SK-N-SH (cell line): Measurements from ENCODE around the gene WDTC1. TPM values are rescaled to one million over a fixed set of nuclear protein-coding genes. Genes with fewer than 3 reads are reported as not detected.

Source experiments
- CTCF ChIA-PET: fragments of 300-600, 350-600 bp; formaldehyde crosslinking; extraction: SDS; loops from one replicate; lab custom pipeline; 2021; lab: Yijun Ruan, JAX
- POLR2A ChIA-PET: fragments of 350-600 bp; sonication (Branson Sonifier 250); formaldehyde crosslinking; extraction: SDS; loops from one replicate; lab custom pipeline; 2020; ENCODE audit warnings: antibody characterized with exemption, inconsistent platforms; lab: Yijun Ruan, JAX
- DNase-seq: peaks from one replicate; pipeline ENCODE4 v3.0.0; 2012
- H2AFZ ChIP-seq: fragments of 200-600 bp; sonication (generic); 2 replicates; pipeline ENCODE4 v1.8.1; 2016; ENCODE audit warnings: antibody characterized with exemption, mild to moderate bottlenecking, low read depth
- H3F3A ChIP-seq: fragments of 200-600 bp; sonication (generic); replicated peaks from 2 replicates; pipeline ENCODE3; 2016; ENCODE audit warnings: antibody characterized with exemption, mild to moderate bottlenecking; ENCODE audit not compliant: insufficient read depth
- H3K27ac ChIP-seq, 2 experiments: fragments of 200-500 bp in 1 of 2; fragments of 200-600 bp in 1 of 2; sonication (Bioruptor generic) in 1 of 2; sonication (generic), shearing (Covaris generic) in 1 of 2; 2 replicates each; pipeline versions ENCODE4 v1.5.1 to v1.6.1; 2014 to 2016; ENCODE audit warnings: low read depth in 2 of 2, inconsistent platforms in 1 of 2, low read length in 1 of 2, mild to moderate bottlenecking in 1 of 2, mixed read lengths in 1 of 2
- H3K27me3 ChIP-seq: fragments of 200-600 bp; sonication (generic), shearing (Covaris generic); 2 replicates; pipeline ENCODE4 v1.6.1; 2016; ENCODE audit warnings: mixed run types; ENCODE audit not compliant: insufficient read depth
- H3K36me3 ChIP-seq, 2 experiments: fragments of 200-500 bp in 1 of 2; fragments of 200-600 bp in 1 of 2; sonication (Bioruptor generic) in 1 of 2; sonication (generic) in 1 of 2; replicated peaks in 1 of 2; 2 replicates each; pipeline versions ENCODE3 to v1.5.1; 2014 to 2016; ENCODE audit warnings: low read length in 1 of 2, mild to moderate bottlenecking in 1 of 2; ENCODE audit not compliant: insufficient read depth in 2 of 2, control insufficient read depth in 1 of 2
- H3K4me1 ChIP-seq, 2 experiments: fragments of 200-500 bp in 1 of 2; fragments of 200-600 bp in 1 of 2; sonication (Bioruptor generic) in 1 of 2; sonication (generic), shearing (Covaris generic) in 1 of 2; 2 replicates each; pipeline versions ENCODE4 v1.5.1 to v1.6.1; 2014 to 2016; ENCODE audit warnings: low read depth in 1 of 2, low read length in 1 of 2, mixed run types in 1 of 2; ENCODE audit not compliant: insufficient read depth in 2 of 2, control insufficient read depth in 1 of 2
- H3K4me2 ChIP-seq: fragments of 200-600 bp; sonication (generic), shearing (Covaris generic); 2 replicates; pipeline ENCODE4 v1.6.1; 2017; ENCODE audit warnings: mixed run types
- H3K4me3 ChIP-seq, 2 experiments: fragments of 200-500 bp in 1 of 2; fragments of 200-600 bp in 1 of 2; sonication (Bioruptor generic) in 1 of 2; sonication (generic), shearing (Covaris generic) in 1 of 2; 2 replicates each; pipeline versions ENCODE4 v1.5.1 to v1.8.1; 2014 to 2016; ENCODE audit warnings: low read depth in 2 of 2, inconsistent platforms in 1 of 2, low read length in 1 of 2, mild to moderate bottlenecking in 1 of 2, mixed read lengths in 1 of 2, moderate library complexity in 1 of 2
- H3K79me2 ChIP-seq: fragments of 200-600 bp; sonication (generic); 2 replicates; pipeline ENCODE4 v1.8.1; 2017; ENCODE audit warnings: mild to moderate bottlenecking; ENCODE audit not compliant: insufficient read depth
- H3K9ac ChIP-seq: fragments of 200-600 bp; sonication (generic); 2 replicates; pipeline ENCODE4 v1.6.1; 2017; ENCODE audit warnings: mixed run types
- H3K9me2 ChIP-seq: fragments of 200-600 bp; sonication (generic); 2 replicates; pipeline ENCODE4 v1.6.1; 2017; ENCODE audit warnings: mixed run types
- H3K9me3 ChIP-seq: fragments of 200-600 bp; sonication (generic); 2 replicates; pipeline ENCODE4 v1.6.1; 2017; ENCODE audit warnings: mixed run types, mild to moderate bottlenecking, moderate library complexity
- H4K20me1 ChIP-seq: fragments of 200-600 bp; sonication (generic); 2 replicates; pipeline ENCODE4 v1.6.1; 2017; ENCODE audit warnings: mild to moderate bottlenecking, mixed run types; ENCODE audit not compliant: insufficient read depth
- CHD2 ChIP-seq: fragments of 150-350 bp; IDR thresholded peaks from 2 replicates; pipeline ENCODE4 v1.6.1; 2018; ENCODE audit warnings: low read length; ENCODE audit not compliant: partially characterized antibody
- EP300 ChIP-seq, 2 experiments: IDR thresholded peaks; 2 replicates each; pipeline versions ENCODE4 v1.4.0 to v1.6.1; 2012; ENCODE audit warnings: borderline replicate concordance in 1 of 2, low read depth in 1 of 2, low read length in 1 of 2
- FOSL2 ChIP-seq: IDR thresholded peaks from 2 replicates; pipeline ENCODE4 v1.4.0; 2012; ENCODE audit warnings: low read depth, mild to moderate bottlenecking, moderate library complexity, borderline replicate concordance
- GABPA ChIP-seq: IDR thresholded peaks from 2 replicates; pipeline ENCODE4 v1.4.0; 2012; ENCODE audit warnings: low read depth, mild to moderate bottlenecking
- GATA2 ChIP-seq: sonication (generic); formaldehyde crosslinking; IDR thresholded peaks from 2 replicates; pipeline ENCODE4 v1.5.0; 2020; ENCODE audit warnings: mild to moderate bottlenecking, missing genetic modification reagents
- MXI1 ChIP-seq: IDR thresholded peaks from 2 replicates; pipeline ENCODE4 v1.6.1; 2012; ENCODE audit warnings: mild to moderate bottlenecking, low read depth, low read length, improper control_type of control experiment
- NFIC ChIP-seq: IDR thresholded peaks from 2 replicates; pipeline ENCODE4 v1.4.0; 2012; ENCODE audit warnings: borderline replicate concordance
- NRF1 ChIP-seq: IDR thresholded peaks from 2 replicates; pipeline ENCODE4 v1.6.1; 2012; ENCODE audit warnings: low read depth, mild to moderate bottlenecking, low read length
- PBX3 ChIP-seq: IDR thresholded peaks from 2 replicates; pipeline ENCODE4; 2012
- RCOR1 ChIP-seq: fragments of 150-350 bp; IDR thresholded peaks from 2 replicates; pipeline ENCODE4 v1.6.1; 2017; ENCODE audit warnings: antibody characterized with exemption, low read length
- RXRA ChIP-seq: IDR thresholded peaks from 2 replicates; pipeline ENCODE4 v1.4.0; 2012; ENCODE audit warnings: low read depth, mild to moderate bottlenecking, borderline replicate concordance
- SIN3A ChIP-seq: IDR thresholded peaks from 2 replicates; pipeline ENCODE4 v1.6.1; 2012; ENCODE audit warnings: low read depth, mild to moderate bottlenecking, low read length, moderate library complexity, borderline replicate concordance
- TAF1 ChIP-seq: IDR thresholded peaks from 2 replicates; pipeline ENCODE4 v1.6.1; 2012; ENCODE audit warnings: low read depth, mild to moderate bottlenecking, low read length, moderate library complexity, borderline replicate concordance
- USF2 ChIP-seq: fragments of 150-350 bp; IDR thresholded peaks from 2 replicates; pipeline ENCODE4 v1.6.1; 2017; ENCODE audit warnings: antibody characterized with exemption, low read length, low read depth, borderline replicate concordance
- WGBS: methylation state at CpG from one replicate; pipeline ENCODE4 v1.1.6; 2017; ENCODE audit warnings: low lambda C conversion rate; 5-methylcytosine and 5-hydroxymethylcytosine counted together
- polyA plus RNA-seq, 3 experiments: library from polyadenylated mRNA; depleted of rRNA; stranded (reverse); fragments of >200 nt; gene quantifications; 2 replicates each; pipeline ENCODE4 v1.2.3, GENCODE V29; 2012
- TF ChIP-seq, protein P1 (sequence below): fragments of 200-600 bp; sonication (generic); IDR thresholded peaks from 2 replicates; pipeline ENCODE4 v1.6.1; 2017; ENCODE audit warnings: antibody characterized with exemption, mild to moderate bottlenecking, moderate library complexity
- TF ChIP-seq, protein P2 (sequence below): IDR thresholded peaks from 2 replicates; pipeline ENCODE4 v1.4.0; 2012; ENCODE audit warnings: low read depth, borderline replicate concordance
- TF ChIP-seq, protein P3 (sequence below): IDR thresholded peaks from 2 replicates; pipeline ENCODE4 v1.4.0; 2012; ENCODE audit warnings: low read depth, borderline replicate concordance

The WDTC1 gene
- polyA plus RNA-seq, 1 of the 3 experiments (the other 2 are of a cell fraction) = 12.0 TPM

DNA sequence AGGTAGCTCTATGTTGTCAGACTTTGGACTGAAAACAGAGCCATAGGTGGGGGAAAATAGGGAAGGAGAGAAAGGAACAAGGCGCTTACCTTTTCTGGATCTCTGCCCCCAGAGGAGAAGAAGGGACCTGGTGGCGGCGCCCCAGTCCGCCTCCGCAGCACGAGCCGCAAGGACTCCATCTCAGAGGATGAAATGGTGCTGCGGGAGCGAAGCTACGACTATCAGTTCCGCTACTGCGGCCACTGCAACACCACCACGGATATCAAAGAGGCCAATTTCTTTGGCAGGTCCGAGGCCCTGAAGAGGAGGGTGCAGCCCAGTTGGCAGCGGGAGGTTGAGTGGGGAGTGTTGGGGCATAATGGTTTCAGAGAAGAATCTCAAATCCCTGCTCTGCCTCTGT lies 69.1 kb downstream of the WDTC1 start:
- ChIA-PET CTCF (interaction anchor here (1.2 to 23.3 kb wide), 7 partner anchors 17 to 366 kb away, joined by 3 to 731 read pairs (median 97); partner anchors contain the start of genes CD164L2, GPR3 and TMEM222), POLR2A (no interaction called here)
- peaks cover 0 to 20% of the 10 kb centered on the region in 2 experiments for H3K36me3 ChIP-seq
- peaks cover 23% of the 10 kb centered on the region for H3F3A ChIP-seq
- no peak for DNase-seq
- no peaks in the 10 kb centered on the region for H3K9me3 ChIP-seq
- no peak overlapping the region for H3K4me2 ChIP-seq
- WGBS = 97% methylated on average over 12 of the region's 15 CpGs
- H3K9me2 ChIP-seq = no peaks in the 10 kb centered on the region
- no peak overlapping the region for H3K27ac ChIP-seq
- no peaks in the 10 kb centered on the region for H4K20me1 ChIP-seq
- H3K9ac ChIP-seq = no peak overlapping the region
- H3K4me1 ChIP-seq = peaks cover 26 to 34% of the 10 kb centered on the region in 2 experiments
- TF ChIP-seq GATA2 (CRISPR knock-in tag) = no peak
- TF ChIP-seq, protein P1, sequence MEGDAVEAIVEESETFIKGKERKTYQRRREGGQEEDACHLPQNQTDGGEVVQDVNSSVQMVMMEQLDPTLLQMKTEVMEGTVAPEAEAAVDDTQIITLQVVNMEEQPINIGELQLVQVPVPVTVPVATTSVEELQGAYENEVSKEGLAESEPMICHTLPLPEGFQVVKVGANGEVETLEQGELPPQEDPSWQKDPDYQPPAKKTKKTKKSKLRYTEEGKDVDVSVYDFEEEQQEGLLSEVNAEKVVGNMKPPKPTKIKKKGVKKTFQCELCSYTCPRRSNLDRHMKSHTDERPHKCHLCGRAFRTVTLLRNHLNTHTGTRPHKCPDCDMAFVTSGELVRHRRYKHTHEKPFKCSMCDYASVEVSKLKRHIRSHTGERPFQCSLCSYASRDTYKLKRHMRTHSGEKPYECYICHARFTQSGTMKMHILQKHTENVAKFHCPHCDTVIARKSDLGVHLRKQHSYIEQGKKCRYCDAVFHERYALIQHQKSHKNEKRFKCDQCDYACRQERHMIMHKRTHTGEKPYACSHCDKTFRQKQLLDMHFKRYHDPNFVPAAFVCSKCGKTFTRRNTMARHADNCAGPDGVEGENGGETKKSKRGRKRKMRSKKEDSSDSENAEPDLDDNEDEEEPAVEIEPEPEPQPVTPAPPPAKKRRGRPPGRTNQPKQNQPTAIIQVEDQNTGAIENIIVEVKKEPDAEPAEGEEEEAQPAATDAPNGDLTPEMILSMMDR = no peak
- no peak for TF ChIP-seq TAF1
- TF ChIP-seq SIN3A = no peak
- no peak for TF ChIP-seq EP300 (IDR thresholded peaks at IDR 0.05; ENCODE audit: borderline replicate concordance in 1 of 2, low read depth in 1 of 2, low read length in 1 of 2)
- TF ChIP-seq MXI1 = no peak
- TF ChIP-seq NFIC = no peak
- no peak for TF ChIP-seq FOSL2
- no peak for TF ChIP-seq GABPA
- TF ChIP-seq PBX3 = no peak
- TF ChIP-seq, protein P2, sequence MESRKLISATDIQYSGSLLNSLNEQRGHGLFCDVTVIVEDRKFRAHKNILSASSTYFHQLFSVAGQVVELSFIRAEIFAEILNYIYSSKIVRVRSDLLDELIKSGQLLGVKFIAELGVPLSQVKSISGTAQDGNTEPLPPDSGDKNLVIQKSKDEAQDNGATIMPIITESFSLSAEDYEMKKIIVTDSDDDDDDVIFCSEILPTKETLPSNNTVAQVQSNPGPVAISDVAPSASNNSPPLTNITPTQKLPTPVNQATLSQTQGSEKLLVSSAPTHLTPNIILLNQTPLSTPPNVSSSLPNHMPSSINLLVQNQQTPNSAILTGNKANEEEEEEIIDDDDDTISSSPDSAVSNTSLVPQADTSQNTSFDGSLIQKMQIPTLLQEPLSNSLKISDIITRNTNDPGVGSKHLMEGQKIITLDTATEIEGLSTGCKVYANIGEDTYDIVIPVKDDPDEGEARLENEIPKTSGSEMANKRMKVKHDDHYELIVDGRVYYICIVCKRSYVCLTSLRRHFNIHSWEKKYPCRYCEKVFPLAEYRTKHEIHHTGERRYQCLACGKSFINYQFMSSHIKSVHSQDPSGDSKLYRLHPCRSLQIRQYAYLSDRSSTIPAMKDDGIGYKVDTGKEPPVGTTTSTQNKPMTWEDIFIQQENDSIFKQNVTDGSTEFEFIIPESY = no peak
- TF ChIP-seq, protein P3, sequence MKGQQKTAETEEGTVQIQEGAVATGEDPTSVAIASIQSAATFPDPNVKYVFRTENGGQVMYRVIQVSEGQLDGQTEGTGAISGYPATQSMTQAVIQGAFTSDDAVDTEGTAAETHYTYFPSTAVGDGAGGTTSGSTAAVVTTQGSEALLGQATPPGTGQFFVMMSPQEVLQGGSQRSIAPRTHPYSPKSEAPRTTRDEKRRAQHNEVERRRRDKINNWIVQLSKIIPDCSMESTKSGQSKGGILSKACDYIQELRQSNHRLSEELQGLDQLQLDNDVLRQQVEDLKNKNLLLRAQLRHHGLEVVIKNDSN = no peak
- no peak for TF ChIP-seq NRF1
- TF ChIP-seq USF2 = no peak
- TF ChIP-seq RXRA = no peak
- TF ChIP-seq CHD2 = no peak
- no peak for TF ChIP-seq RCOR1
- no peak overlapping the region for H2AFZ ChIP-seq
- H3K27me3 ChIP-seq = no peaks in the 10 kb centered on the region
- H3K4me3 ChIP-seq = no peak overlapping the region
- H3K79me2 ChIP-seq = no peaks in the 10 kb centered on the region
